ENCODE data around the gene CD86. TPM values are rescaled to one million over a fixed set of nuclear protein-coding genes. Genes with fewer than 3 reads are reported as not detected.
"Not testable (repeated sequence)": the region's sequence is repeated elsewhere in the genome, so short reads cannot be mapped to it uniquely, and the experiment has no call there.

The CD86 gene
- polyA plus RNA-seq, 3 donors: 1.7 to 2.7 (median 1.9) TPM

DNA sequence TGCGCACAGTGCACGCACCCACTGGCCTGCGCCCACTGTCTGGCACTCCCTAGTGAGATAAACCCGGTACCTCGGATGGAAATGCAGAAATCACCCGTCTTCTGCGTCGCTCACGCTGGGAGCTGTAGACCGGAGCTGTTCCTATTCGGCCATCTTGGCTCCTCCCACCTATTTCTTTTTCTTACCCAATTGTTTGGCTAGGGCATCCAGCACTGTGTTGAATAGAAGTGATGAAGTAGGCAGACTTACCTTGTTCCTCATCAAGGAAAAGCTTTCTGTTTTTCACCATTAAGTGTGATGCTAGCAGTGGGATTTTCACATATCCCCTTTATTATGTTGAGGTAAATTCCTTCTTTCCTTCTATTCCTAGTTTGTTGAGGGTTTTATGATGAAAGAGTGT is 7.4 kb upstream of the CD86 start:
- DNase-seq (ENCODE audit: extremely low read depth in 1 of 11, low read depth in 9 of 11, low spot score in 4 of 11): not testable (repeated sequence)

DNA sequence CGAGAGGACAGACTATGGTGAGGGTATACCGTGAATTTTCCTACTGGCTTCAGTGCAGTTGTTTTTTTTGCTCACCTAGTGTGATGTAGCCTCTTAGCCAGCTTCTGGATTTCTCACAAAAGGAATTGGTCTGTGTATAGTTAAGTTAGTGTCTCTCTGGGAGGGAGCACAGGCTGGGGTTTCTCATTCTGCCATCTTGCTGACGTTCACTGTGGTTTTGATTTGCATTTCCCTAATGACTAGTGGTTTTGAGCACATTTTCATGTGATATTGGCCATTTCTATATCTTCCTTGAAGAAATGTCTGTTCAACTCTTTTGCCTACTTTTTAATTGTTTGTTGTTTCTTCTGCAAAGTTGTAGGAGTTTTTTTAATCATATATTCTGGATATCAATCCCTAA is 2.2 kb upstream of the CD86 start:
- no peak for DNase-seq (ENCODE audit: extremely low read depth in 1 of 11, low read depth in 9 of 11, low spot score in 4 of 11)

DNA sequence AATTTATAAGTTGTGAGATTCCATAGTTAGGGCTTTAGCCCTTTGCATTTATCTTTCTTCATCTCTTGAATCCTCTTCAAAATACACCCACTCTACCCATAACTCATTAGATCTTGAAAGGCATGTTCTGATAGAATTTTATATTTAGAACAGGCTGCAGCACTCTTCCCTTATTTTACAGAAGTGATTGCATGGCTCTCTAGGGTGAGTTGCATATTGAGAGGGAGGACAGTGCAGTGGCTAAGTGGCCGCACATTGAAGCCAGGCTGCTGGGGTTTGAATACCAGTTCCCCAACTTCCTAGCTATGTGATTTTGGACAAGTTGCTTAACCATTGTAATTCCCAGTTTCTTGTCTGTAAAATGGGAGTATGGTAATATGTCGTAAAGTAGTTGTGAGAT is 2.5 kb downstream of the CD86 start:
- no peak for DNase-seq (ENCODE audit: extremely low read depth in 1 of 11, low read depth in 9 of 11, low spot score in 4 of 11)

DNA sequence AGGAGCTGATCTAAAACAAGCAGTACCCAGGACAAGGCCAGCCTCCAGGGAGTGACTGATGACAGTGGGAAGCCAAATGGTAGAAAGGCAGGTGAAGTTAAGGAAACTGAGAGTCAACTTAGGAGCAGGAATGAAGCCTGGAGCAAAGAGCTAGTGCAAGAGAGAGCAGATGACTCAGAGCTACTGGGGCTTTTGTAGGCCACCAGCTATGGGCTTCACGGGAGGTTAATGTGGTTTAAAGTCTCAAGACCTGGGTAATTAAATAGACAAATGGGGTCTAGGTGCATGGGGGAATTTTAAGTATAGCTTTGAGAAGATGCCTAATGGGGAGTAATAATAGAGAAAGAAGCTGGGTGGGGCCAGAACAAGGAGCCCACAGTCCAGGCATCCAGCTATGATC is 3.1 kb downstream of the CD86 start:
- DNase-seq (ENCODE audit: extremely low read depth in 1 of 11, low read depth in 9 of 11, low spot score in 4 of 11): no peak

DNA sequence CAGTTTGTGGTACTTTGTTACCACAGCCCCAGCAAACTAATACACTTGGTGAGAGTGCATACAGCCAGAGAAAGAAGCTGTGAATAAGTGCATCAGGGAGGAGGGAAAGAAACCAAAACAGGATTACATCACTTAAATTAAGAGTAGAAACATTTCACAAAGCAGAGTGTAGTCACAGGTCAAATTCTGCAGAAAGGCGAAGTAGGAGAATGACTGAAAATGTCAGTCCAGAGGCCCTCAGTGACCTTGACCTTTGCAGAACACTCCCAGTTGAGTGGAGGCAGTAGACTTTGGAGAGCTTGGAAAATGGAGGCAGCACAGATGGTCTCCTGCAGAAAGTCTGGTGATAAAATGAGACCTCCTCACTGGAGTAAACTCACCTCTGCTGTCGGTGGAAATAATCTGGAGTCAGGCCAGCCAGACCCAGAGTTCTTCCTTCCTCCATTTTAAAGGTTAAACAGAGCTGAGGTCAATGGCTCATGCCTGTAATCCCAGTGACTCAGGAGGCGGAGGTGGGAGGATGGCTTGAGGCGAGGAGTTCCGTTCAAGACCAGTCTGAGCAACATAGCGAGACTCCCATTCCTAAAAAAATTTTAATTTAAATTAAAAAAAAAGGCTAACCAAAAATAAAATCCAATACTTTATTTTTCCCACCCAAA is 5.0 kb downstream of the CD86 start:
- no peak for DNase-seq (ENCODE audit: extremely low read depth in 1 of 11, low read depth in 9 of 11, low spot score in 4 of 11)

DNA sequence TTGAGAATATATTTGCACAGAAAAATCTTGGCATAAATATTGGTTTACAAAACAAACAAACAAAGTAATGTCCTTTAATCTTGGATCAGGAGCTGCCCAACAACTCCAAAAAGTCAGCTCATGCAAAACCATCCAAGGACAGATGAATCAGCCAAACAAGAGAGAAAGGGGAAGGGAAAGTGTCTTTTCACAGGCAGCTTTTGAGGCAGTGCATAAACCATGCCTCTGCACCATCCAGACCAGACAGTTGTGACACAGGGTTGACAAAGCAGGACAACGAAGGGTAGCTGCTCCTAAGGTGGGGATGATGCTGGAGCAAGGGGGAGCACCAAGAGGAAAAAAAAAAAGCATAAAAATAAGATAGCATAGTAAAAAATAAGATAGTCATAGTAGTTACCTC is 8.7 kb downstream of the CD86 start:
- no peak for DNase-seq (ENCODE audit: extremely low read depth in 1 of 11, low read depth in 9 of 11, low spot score in 4 of 11)

DNA sequence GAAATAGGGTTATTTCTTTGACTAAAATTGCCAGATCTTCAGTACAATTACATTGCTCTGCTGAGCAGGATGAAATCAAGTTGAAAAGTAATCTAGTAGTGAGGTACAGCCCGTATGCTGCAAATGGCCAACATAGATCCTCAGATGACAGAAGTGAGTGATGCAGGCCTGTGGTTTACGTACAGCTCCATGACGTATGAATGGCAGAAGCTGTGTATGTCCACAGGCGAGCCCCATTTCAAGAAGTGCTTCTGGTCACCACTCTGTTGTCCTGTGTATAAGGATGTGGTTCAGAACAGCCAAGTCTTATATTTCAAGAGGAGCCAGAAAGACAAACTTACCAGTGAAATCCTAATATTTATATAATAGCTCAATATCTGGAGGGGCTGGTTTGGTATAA is 9.2 kb downstream of the CD86 start:
- DNase-seq (ENCODE audit: extremely low read depth in 1 of 11, low read depth in 9 of 11, low spot score in 4 of 11): no peak

DNA sequence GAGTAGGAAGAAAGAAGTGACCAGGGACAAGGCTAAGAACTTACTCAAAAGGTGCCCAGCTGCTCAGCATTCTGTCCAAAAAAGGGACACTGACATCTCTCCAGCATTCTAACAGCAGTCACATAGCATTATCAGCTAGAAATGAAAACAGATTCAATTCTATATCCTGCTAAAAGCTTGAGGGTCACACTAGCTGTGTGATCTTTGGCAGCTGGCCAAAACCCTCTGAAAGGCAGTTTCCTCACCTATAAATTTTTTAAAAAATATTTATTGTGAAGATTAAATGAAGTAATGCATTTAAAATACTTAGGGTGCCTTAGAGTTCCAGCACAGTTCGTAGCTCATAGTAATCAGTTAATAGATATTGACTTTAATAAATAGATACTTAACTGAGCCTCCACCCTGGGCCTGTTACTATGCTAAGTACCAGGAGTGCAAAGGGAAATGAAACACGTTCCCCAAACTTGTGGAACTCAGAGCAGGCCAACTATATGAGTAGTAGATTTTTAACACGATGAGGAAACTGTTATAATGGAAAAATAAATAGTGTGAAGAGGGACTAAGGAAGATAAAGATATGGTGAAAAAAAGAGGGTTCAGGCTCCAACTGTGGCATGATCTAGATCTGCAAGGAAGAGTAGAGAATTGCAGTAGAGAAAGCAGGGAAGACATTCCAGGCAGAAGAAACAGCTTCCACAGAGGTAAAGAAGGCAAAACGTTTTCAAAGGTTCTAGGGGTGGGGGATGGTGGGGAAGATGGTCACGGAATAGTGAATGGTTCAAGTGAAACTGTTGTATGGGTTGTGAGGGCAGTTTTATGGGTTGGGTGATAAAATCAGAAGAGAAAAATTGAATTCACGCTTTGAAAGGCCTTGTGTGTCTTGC is 11.4 kb downstream of the CD86 start:
- DNase-seq (ENCODE audit: extremely low read depth in 1 of 11, low read depth in 9 of 11, low spot score in 4 of 11): no peak

DNA sequence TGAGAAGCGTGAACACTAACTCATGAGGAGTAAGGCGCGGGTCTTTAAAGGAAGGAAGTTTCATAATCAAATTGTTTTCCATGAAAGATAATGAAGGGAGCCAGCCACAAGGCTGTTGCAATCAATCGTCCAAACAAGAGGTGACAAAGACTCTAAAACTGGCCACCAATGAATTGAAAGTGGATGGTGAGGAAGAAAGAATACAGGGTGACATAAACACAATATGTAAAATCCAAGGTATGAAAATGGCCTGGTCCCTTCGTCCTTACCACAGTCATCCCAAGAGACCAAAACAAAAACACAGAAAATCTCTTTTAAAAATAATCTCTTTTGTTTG is 12.0 kb downstream of the CD86 start:
- no peak for DNase-seq (ENCODE audit: extremely low read depth in 1 of 11, low read depth in 9 of 11, low spot score in 4 of 11)

DNA sequence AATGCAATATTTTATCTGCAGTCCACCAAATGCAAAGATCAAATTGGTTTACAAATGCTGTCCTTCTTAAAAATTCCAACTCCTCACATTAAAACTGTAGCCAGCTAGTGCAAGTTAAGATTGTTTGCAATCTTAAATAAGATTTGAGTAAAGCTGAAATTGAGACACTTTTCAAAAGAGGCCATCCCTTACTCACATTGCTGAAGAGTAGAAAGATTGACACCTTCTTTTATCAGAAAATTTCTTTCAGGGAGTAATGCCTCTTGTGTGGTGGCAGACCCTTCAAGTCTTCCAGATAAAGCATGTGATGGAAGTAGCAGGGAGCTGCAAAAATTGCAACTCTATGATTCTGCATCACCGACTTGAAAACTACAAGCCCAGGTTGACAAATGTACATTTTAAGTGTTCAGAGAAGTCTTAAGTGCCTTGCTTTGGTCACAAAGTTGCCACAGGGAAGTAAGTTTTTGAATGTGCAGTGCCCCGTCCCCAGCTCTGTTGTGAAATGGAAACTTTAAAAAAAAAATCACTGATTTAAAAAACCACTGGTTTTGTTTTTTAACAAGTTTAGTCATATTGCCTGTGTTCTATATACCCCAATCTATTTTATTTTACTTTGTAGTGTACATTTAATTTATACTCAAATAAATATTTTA is 12.6 kb downstream of the CD86 start:
- DNase-seq (ENCODE audit: extremely low read depth in 1 of 11, low read depth in 9 of 11, low spot score in 4 of 11): no peak

DNA sequence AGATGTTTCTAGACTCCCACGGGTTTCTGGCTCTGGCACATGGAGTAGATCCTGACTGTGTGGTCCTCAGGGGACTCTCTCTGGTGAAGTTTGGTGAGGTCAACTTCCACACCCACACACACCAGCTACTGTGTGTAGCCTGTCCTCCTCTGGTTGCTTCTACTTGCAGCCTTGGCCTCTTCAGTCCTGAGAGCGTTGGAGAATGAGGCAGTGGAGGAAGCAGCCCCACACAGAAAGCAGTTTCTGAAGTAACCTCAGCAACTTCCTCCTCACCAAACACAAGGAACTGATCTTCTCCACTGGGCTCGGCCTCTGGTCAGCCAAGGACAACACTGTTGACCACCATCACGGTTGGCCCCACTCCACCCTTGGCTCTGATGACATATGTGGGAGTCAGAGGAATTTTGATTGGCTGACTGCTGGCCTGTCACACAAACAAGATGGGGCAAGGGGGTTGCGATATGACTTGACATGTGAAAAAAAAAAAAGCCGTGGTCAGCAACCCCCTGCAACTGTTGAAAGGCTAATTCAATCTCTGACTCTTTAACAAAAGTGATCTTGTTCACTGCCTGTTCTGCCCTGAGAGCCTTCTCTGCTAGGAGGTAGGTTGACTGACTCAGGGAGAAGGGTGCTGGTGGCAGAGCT is 19.6 kb downstream of the CD86 start:
- DNase-seq (ENCODE audit: extremely low read depth in 1 of 11, low read depth in 9 of 11, low spot score in 4 of 11): no peak

DNA sequence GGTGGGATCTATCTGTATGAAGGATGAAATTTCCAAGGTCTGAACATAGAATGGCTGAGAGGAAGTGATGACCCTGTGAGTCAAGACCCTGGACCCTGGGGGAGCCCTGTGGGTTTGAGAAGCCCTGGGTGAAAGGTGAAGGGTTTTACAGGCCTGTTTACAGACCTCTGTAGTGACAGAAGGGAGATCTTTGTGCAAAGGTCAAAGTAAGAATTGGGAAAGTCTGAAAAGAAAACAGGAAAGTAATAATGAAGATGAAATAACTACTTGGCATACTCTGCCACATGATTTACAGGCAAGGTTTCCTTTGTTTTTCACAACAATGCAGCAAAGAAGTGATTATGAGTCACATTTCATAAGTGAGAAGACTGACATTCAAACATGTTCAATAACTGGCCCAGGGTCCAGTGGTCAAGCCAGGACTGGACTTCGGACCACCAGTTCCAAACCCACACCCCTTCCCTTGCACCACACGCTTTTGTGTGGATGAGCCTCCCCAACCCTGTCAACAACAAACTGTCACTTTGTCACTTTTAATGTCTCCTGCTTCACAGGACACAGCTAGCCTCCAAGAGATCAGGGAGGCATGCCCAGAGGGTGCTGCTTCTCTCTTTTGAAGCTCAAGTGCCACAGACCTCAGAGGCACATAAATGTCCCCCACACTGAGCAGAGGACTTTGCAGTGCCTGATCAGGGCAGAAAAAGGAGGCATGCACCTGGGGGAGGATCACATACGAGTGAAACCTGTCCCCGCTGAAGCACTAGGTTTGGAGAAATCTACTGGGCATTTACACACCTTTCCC is 21.5 kb downstream of the CD86 start:
- no peak for DNase-seq (ENCODE audit: extremely low read depth in 1 of 11, low read depth in 9 of 11, low spot score in 4 of 11)

DNA sequence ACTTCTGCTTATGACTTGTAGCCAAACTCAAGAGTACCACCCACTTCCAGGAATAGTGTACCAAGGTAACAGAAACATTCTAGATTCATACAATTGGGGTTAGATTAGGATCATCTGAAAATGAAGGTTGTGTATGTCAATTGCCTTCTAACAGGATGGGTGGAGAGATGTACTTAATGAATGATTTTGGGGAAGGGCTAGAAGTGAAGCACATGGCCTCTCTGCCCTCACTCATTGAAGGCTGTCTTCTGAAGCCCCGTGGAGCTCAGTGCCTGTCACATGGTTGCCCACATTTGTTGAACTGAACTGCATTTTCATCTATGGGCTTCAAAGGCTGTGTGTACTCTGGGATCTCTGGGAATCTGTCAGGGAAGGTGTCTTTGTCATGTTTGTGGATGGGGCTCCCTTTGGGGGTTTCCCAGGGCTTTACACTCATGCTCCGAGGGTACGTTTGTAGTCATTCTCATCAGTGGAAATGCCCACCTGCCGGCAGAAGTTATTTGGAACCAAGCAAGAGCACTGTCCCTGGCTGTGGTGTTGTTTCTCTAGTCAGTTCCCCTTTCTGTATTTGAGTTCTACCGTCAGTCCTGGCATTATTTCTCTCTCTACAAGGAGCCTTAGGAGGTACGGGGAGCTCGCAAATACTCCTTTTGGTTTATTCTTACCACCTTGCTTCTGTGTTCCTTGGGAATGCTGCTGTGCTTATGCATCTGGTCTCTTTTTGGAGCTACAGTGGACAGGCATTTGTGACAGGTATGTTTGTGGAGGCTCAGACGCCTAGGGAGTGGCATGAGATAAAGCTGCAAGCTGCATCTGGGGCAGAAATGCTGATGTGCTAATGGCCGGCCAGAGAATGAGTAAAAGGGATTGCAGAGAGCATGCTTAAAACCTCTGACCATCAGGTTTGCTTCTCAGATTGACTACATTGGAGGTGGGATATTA is 22.4 kb downstream of the CD86 start:
- DNase-seq (ENCODE audit: extremely low read depth in 1 of 11, low read depth in 9 of 11, low spot score in 4 of 11): no peak

DNA sequence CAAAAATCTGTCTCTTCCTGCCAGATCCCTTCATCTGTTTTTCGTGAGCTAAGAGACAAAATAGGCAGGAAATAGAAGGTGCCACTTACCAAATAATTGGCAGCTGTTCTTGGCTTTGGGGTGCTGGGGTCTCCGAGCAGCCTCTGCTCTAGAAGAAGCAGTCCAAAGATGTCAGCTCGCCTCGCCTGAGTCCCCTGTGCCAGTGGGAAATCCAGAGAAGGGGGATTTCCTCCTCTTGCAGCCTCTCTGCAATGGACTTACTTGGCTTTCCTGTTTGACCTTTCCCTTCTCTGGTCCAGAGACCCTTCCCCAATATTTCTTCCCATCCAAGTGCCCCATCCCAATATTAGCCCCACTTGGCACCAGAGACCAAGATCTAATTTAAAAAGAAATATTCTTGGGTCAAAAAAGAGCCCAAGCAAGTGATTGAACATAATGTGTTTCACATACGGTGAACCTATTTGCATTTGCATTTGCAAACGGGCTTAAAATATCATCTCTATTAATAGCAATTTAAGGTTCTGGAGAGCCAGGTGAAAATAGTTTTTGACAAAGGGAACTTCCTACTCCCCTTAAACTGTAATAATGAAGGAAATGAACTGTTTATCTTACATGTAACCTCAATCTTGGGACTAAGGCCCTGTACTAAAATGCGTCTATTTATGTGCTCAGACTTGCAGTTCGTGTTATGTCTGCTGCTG is 23.2 kb downstream of the CD86 start:
- no peak for DNase-seq (ENCODE audit: extremely low read depth in 1 of 11, low read depth in 9 of 11, low spot score in 4 of 11)

DNA sequence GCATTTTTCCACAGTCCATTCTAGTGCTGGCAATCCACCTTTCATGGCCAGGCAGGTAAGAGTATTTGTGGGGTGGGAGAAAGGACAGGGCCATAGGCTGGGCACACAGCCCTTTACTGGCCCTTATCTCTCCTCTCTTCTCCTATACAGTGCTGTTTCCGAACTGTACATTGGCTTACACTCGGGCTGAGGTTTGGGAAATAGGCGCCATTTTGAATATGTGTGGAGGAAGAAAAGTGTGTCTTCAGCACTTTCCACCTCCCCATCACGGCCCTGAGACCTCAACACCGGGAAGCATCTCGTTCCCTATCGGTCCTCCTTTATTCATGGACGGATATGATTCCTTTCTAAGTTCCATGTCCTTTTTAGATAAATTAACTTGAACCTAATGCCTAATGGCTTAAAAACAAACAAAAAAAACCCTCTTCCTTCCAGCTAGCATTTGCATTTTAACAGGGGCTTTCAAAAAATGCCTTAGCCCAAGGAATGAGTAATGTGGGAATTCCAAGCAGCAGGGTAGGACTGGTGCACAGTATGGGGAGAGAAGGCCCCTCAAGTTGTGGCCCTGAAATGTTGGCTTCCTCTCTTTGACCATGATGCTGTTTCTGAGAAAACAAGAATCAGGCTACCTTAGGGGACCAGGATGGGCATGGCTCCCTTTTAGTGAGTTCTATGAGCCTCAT is 24.5 kb downstream of the CD86 start:
- DNase-seq (ENCODE audit: extremely low read depth in 1 of 11, low read depth in 9 of 11, low spot score in 4 of 11): no peak

DNA sequence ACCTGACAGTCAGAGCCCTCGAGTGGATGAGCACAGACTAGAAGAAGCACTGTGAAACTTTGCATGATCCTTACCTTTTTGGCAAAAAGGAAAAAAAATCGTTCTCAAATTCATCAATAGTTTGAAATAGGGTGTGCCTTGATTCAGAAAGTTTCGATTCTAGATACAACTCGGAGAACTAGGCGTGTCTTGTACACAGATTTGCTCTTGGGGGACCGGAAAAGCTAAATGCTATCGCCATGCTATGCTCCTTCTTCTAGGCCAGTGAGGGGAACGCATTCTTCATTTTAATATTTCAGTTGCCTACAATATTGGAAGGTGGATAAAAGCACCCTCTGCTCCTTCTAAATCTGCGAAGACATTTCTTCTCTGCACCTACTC is 25.0 kb downstream of the CD86 start:
- no peak for DNase-seq (ENCODE audit: extremely low read depth in 1 of 11, low read depth in 9 of 11, low spot score in 4 of 11)

Measured in renal cortex interstitium (tissue), 11 donors.